ENCODE results near the gene PXMP4.
A peak's percentile ranks its signal among the peaks of the same experiment; 100 is the strongest.

The PXMP4 gene

DNA sequence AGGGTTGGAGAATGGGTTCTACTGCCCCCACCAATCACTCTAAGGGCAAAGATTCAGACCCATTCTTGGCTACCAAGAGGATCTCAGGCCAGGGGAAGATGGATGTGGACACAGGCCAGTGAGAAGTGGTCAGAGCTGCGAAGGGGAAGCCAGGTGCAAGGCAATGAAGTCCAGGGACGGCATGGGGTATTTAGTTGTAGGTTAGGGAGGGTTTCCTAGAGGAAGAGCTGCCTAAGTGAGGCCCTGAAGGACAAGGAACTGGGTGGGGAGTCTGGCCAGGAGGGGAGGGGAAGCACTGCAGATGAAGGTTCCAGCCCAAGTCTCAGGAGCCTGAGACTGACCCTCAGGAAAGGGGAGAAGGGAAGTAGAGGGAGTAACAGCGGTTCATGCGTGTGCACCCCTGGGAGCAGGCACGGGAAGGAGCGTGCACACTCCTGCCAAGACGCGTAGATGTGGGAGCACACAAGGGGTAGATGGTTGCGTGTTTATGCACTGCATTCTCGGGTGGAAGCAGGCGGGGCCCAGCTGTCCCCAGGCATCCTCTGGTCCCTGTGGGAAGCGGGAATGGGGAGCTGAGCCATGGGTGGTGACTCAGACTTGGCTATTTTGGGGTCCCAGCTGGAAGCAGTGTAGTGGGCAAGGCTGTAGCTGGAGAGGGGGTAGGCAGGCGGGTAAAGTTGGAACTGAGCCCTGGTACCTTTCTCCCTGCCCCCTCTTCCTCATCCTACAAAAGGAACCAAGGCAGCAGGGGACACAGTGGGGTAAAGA is 50.1 kb downstream of the PXMP4 start:
- Histone ChIP-seq H3K9ac (ENCODE audit: low read length) (no peak overlapping the region), H3K4me3 (ENCODE audit: low read depth in 1 of 2, low read length in 2 of 2) (no peak overlapping the region), H3K9me3 (ENCODE audit: low read length) (no peaks in the 10 kb centered on the region), H3K27me3 (ENCODE audit: control insufficient read depth in 1 of 2, insufficient read depth in 2 of 2, low read length in 2 of 2) (no peaks in the 10 kb centered on the region), H3K4me1 (ENCODE audit: insufficient read depth, low read length) (peaks cover 29% of the 10 kb centered on the region), H3K27ac (ENCODE audit: low read depth, low read length) (no peak overlapping the region), H3K36me3 (ENCODE audit: insufficient read depth, low read length) (peaks cover 22% of the 10 kb centered on the region)

DNA sequence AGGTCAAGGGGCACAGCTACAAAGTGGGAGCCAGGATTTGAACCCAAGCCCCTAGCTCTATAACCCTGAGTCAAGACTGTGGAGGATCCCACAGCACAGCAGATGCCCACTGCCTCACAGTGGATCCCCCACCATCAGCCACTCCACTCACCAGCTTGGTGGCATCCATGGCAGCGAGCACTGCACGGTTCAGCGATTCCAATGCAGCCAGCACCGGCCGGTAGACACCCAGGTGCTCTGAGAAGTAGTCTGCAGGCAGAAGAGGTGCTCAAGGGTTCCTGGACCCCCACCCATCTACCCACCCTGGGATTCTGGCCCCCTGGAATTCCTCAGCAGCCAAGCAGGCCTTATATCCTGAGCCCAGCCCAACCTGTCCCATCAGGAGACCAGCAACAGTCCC is 50.9 kb downstream of the PXMP4 start:
- Histone ChIP-seq H3K9me3 (ENCODE audit: low read length) (no peaks in the 10 kb centered on the region), H3K27ac (ENCODE audit: low read depth, low read length) (no peak overlapping the region), H3K36me3 (ENCODE audit: insufficient read depth, low read length) (peaks cover 22% of the 10 kb centered on the region), H3K4me1 (ENCODE audit: insufficient read depth, low read length) (peaks cover 31% of the 10 kb centered on the region), H3K4me3 (ENCODE audit: low read depth in 1 of 2, low read length in 2 of 2) (no peak overlapping the region), H3K27me3 (ENCODE audit: control insufficient read depth in 1 of 2, insufficient read depth in 2 of 2, low read length in 2 of 2) (no peaks in the 10 kb centered on the region), H3K9ac (ENCODE audit: low read length) (no peak overlapping the region)

DNA sequence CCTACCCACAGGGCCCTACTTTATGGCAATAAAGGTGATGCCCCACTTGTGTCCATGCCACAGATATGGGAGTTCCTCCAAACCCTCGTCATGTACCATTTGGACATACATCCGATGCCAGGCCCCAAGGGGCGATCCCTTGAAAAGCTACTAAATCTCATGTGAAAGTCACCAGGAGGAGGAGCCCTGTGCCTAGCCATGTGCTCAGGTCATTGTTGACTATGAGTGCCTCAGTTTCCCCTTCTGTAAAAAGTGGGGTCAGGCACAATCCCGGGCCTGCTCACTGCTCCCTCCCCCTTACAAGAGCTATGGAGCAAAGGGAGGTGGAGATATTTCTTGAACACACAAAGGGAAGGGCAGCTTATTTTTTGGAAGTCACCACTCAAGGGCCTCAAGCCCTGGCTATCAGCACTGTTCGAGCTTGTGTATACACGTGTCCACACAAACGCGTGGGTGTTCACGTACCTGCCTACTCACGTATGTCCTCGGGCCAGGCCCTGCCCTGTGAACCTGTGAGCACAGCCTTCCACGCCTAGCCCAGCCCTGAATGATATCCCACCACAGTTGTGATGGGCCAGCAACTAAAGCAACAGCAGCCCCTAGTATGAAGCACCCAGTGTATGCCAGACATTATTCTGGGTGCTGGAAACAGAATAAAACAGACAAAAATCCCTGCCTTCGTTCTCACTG is 51.5 kb downstream of the PXMP4 start:
- Histone ChIP-seq H3K4me3 (ENCODE audit: low read depth in 1 of 2, low read length in 2 of 2) (peak overlapping the region in 1 of 2 donors; percentile 71), H3K9ac (ENCODE audit: low read length) (no peak overlapping the region), H3K27me3 (ENCODE audit: control insufficient read depth in 1 of 2, insufficient read depth in 2 of 2, low read length in 2 of 2) (no peaks in the 10 kb centered on the region), H3K4me1 (ENCODE audit: insufficient read depth, low read length) (peaks cover 36% of the 10 kb centered on the region), H3K36me3 (ENCODE audit: insufficient read depth, low read length) (peaks cover 22% of the 10 kb centered on the region), H3K27ac (ENCODE audit: low read depth, low read length) (no peak overlapping the region), H3K9me3 (ENCODE audit: low read length) (no peaks in the 10 kb centered on the region)

DNA sequence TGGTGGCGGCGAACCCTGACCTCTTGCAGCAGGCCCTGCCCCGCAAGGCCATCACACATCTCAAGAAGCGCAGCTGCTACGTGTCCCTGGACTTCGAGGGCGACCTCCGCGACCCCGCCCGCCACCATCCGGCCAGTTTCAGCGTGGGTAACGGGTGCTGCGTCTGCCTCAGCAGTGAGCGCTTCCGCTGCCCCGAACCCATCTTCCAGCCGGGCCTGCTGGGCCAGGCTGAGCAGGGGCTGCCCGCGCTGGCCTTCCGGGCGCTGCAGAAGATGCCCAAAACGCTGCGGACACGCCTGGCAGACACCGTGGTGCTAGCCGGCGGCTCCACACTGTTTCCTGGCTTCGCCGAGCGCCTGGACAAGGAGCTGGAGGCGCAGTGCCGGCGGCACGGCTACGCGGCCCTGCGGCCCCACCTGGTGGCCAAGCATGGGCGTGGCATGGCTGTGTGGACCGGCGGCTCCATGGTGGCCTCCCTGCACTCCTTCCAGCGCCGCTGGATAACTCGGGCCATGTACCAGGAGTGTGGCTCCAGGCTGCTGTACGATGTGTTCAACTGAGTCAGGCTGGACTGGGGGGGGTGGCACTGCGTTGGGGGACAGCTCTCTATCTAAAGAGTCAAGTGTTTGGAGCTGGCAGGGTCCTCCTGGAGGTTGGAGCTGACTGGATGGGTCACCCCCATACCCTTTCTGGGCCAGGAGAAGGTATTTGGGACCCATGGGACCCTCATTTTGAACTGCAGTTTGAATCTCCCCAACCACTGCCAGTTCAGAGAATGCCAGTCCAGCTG is 52.2 kb downstream of the PXMP4 start:
- Histone ChIP-seq H3K36me3 (ENCODE audit: insufficient read depth, low read length) (peaks cover 22% of the 10 kb centered on the region), H3K27ac (ENCODE audit: low read depth, low read length) (peak overlapping the region; percentile 92), H3K4me3 (ENCODE audit: low read depth in 1 of 2, low read length in 2 of 2) (peak overlapping the region; percentile 62 to 71), H3K4me1 (ENCODE audit: insufficient read depth, low read length) (peaks cover 30% of the 10 kb centered on the region), H3K9ac (ENCODE audit: low read length) (no peak overlapping the region), H3K9me3 (ENCODE audit: low read length) (no peaks in the 10 kb centered on the region), H3K27me3 (ENCODE audit: control insufficient read depth in 1 of 2, insufficient read depth in 2 of 2, low read length in 2 of 2) (no peaks in the 10 kb centered on the region)

DNA sequence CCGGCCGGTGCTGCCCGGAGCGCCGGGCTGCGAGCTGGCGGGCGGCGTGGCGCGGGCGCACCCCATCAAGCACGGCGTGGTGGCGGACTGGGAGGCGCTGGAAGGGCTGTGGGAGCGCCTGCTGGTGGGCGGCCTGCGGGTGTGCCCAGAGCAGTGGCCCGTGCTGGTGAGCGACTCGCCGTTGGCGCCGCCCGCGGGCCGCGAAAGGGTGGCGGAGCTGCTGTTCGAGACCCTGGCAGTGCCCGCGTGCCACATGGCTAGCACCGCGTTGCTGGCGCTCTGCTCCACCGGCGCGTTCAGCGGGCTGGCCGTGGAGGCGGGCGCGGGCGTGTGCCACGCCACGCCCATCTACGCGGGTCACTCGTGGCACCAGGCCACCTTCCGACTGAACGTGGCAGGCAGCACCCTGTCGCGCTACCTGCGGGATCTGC is 52.9 kb downstream of the PXMP4 start:
- H3K27me3 ChIP-seq (ENCODE audit: control insufficient read depth in 1 of 2, insufficient read depth in 2 of 2, low read length in 2 of 2): no peaks in the 10 kb centered on the region
- peaks cover 32% of the 10 kb centered on the region for H3K4me1 ChIP-seq (ENCODE audit: insufficient read depth, low read length)
- H3K36me3 ChIP-seq (ENCODE audit: insufficient read depth, low read length): peaks cover 22% of the 10 kb centered on the region
- H3K9me3 ChIP-seq (ENCODE audit: low read length): no peaks in the 10 kb centered on the region
- H3K4me3 ChIP-seq (ENCODE audit: low read depth in 1 of 2, low read length in 2 of 2): peak overlapping the region; percentile 62 to 71
- no peak overlapping the region for H3K9ac ChIP-seq (ENCODE audit: low read length)
- H3K27ac ChIP-seq (ENCODE audit: low read depth, low read length): peak overlapping the region; percentile 92

DNA sequence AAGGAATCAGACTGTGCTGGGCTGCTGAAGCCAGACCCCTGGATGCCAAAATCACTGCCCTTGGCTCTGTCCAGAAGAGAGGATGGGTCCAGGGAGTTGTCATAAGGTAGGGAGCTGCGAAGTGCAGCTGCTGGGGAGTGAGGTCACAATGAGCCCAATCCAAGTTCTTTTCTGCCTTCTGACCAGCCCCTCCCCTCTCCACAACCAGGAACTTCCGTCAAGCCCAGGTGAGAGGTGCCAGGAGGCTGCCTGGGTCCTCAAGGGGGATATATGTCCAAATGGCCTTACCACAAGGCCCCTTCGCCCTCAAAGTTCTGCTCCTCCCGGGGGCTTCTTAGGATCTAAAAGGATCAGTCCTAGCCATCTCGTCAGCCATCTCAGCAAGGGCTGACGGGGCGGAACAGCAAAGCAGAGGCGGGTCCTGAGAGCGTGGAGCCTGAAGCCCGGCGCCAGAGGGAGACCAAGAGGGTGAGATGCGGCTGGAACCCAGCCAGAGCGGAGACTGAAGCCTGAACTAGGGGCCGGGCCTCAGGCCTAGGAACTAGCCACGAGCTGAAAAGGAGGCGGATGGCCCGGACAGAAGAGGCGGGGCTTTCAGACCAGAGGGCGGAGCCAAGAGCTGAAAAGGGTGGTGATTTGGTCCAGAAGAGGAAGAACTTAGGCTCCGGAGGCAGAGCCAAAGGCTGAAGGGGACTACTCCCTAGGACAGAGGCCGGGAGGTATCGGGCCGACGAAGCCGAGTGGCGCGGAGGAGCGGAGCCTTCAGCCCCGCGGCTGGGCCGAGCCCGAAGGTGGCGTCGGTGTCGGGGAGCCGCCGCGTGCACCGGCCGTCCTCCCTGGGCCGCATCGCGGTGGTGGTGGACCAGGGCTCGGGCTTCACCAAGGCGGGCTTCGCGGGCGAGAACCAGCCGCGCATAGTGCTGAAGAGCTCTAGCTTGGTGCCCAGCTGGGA is 53.5 kb downstream of the PXMP4 start, which contains the start of gene ACTL10:
Gene ACTL10, plus strand, starts transcription at position 651 of the 952 bp plus-strand sequence. CDS start 555 bp downstream, outside the sequence.
- H3K4me3 ChIP-seq (ENCODE audit: low read depth in 1 of 2, low read length in 2 of 2): peak within 1 kb of the TSS; percentile 62 to 71
- no peaks in the 10 kb centered on the region for H3K9me3 ChIP-seq (ENCODE audit: low read length)
- H3K27ac ChIP-seq (ENCODE audit: low read depth, low read length): peak within 1 kb of the TSS; percentile 92
- no peak within 1 kb of the TSS for H3K9ac ChIP-seq (ENCODE audit: low read length)
- H3K4me1 ChIP-seq (ENCODE audit: insufficient read depth, low read length): peaks cover 35% of the 10 kb centered on the region
- peaks cover 20% of the 10 kb centered on the region for H3K36me3 ChIP-seq (ENCODE audit: insufficient read depth, low read length)
- H3K27me3 ChIP-seq (ENCODE audit: control insufficient read depth in 1 of 2, insufficient read depth in 2 of 2, low read length in 2 of 2): no peaks in the 10 kb centered on the region

DNA sequence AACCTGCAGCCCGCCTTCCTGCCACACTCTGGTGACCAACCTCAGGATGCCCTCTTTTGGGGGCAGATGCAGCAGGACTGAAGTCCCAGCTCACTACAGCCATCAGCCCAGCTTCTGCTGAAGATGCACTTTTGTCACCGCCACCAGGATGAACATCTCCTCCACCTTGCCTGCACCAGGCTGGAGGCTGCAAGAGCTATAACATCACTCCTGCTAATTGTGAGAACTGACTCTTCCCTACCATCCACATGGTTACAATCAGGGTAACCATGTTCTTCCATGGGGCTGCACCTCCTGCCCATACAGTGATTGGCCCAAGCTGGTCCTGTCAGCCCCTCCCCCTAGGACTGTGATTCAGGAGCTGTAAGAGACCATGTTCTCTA is 55.4 kb downstream of the PXMP4 start:
- H3K4me1 ChIP-seq (ENCODE audit: insufficient read depth, low read length): peaks cover 35% of the 10 kb centered on the region
- H3K9me3 ChIP-seq (ENCODE audit: low read length): no peaks in the 10 kb centered on the region
- H3K4me3 ChIP-seq (ENCODE audit: low read depth in 1 of 2, low read length in 2 of 2): no peak overlapping the region
- no peak overlapping the region for H3K9ac ChIP-seq (ENCODE audit: low read length)
- peaks cover 11% of the 10 kb centered on the region for H3K36me3 ChIP-seq (ENCODE audit: insufficient read depth, low read length)
- H3K27ac ChIP-seq (ENCODE audit: low read depth, low read length): no peak overlapping the region
- no peaks in the 10 kb centered on the region for H3K27me3 ChIP-seq (ENCODE audit: control insufficient read depth in 1 of 2, insufficient read depth in 2 of 2, low read length in 2 of 2)

DNA sequence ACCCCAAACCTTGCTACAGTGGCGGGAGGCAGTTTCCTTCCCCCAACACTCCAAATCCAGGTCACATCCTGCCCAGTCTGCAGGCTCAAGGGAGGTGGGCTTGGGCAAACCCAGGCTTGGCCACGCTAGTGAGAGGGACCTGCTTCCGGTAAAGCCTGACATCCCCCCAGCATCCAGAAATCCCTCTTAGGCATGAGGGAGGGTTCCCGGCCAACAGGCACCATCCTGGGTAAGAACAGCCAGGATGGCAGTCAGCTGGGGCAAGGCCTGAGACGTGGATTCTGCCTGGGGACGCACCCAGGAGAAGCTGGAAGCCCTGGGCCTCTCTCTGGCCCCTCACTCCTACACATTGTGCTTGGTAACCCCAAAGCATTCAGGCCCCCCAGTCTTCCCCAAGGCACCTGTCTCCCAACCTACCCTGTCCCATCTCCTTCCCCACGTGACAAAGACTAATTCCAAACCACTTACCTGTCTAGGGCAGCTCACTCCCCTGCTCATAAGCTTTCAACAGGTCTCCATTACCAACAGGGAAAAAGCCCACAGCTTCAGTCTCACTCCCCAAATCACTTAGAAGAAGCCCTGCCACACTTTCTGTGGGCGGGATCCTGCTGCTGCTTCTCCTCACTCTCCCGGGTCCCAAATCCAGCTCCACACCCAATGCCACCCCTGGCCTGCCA is 55.9 kb downstream of the PXMP4 start:
- no peaks in the 10 kb centered on the region for H3K9me3 ChIP-seq (ENCODE audit: low read length)
- H3K4me3 ChIP-seq (ENCODE audit: low read depth in 1 of 2, low read length in 2 of 2): peak overlapping the region; percentile 78 to 81
- peak overlapping the region; percentile 98 for H3K27ac ChIP-seq (ENCODE audit: low read depth, low read length)
- H3K36me3 ChIP-seq (ENCODE audit: insufficient read depth, low read length): peaks cover 16% of the 10 kb centered on the region
- peak overlapping the region; percentile 77 for H3K9ac ChIP-seq (ENCODE audit: low read length)
- H3K27me3 ChIP-seq (ENCODE audit: control insufficient read depth in 1 of 2, insufficient read depth in 2 of 2, low read length in 2 of 2): no peaks in the 10 kb centered on the region
- H3K4me1 ChIP-seq (ENCODE audit: insufficient read depth, low read length): peaks cover 35% of the 10 kb centered on the region

DNA sequence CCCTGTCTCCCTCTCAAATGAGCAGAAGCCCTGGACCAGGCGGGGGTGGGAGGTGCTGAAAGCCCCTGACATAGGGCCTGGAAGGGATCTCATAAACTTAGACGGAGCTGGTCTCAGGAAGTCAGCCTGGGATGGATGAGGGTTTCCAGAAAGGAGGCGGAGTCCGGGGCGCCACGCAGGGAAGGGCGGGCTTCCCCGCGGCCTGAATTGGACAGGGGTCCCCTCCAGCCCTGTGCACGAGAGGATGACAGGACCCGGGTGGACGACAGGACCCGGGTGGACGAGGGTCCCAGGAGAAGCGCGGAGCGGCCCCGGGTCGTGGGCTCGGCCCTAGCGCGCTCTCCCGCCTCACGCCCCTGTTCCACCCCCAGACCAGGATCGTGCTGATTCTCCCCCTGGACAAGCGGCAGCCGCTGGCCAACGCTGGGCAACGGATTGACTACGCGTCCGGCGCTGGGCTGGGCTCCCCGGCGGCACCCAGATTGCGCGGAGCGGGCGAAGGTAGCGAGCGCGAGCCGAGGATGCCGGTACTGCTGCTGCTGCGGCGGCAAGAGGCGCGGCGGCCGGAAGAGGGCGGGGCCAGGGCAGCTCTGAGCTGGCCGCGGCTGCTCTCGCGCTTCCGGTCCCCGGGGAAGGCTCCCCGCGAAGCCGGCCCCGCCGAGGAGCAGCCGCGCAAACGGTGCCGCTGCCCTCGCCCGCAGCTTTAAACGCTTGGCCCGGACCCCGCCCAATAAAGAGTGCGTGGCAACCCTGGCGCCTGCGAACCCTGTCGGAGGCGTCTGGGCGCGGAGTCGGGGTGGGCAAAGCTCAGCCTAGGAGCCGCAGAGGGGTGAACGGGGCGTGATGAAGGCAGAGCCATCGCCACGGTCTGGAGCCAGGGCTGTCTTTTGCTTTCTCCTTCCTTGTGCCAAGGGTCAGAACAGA is 56.7 kb downstream of the PXMP4 start:
- H3K4me1 ChIP-seq (ENCODE audit: insufficient read depth, low read length): peaks cover 34% of the 10 kb centered on the region
- no peaks in the 10 kb centered on the region for H3K27me3 ChIP-seq (ENCODE audit: control insufficient read depth in 1 of 2, insufficient read depth in 2 of 2, low read length in 2 of 2)
- H3K9ac ChIP-seq (ENCODE audit: low read length): peak overlapping the region; percentile 77
- H3K9me3 ChIP-seq (ENCODE audit: low read length): no peaks in the 10 kb centered on the region
- H3K36me3 ChIP-seq (ENCODE audit: insufficient read depth, low read length): peaks cover 19% of the 10 kb centered on the region
- peak overlapping the region; percentile 98 for H3K27ac ChIP-seq (ENCODE audit: low read depth, low read length)
- peak overlapping the region; percentile 78 to 81 for H3K4me3 ChIP-seq (ENCODE audit: low read depth in 1 of 2, low read length in 2 of 2)

Measured in muscle layer of colon (tissue), 2 donors.